Measurements from ENCODE around the gene C16orf95. TPM values are rescaled to one million over a fixed set of nuclear protein-coding genes. Genes with fewer than 3 reads are reported as not detected.
"Not testable (repeated sequence)": the region's sequence is repeated elsewhere in the genome, so short reads cannot be mapped to it uniquely, and the experiment has no call there.

C16orf95 gene
- total and polyA plus RNA-seq, 12 donors, result 1.7 to 5.1 (median 3.7) TPM

- WGBS, 2 donors, result 90 to 92% methylated on average over 13 of the region's 13 CpGs
- Histone ChIP-seq H3K9me3 (no peaks in the 10 kb centered on the region), H3K27ac (peak overlapping the region in 5 of 10 donors; percentile 10 to 83 (median 62)), H3K36me3 (peaks cover 0 to 43% (median 6%) of the 10 kb centered on the region in 9 donors), H3K4me3 (no peak overlapping the region), H3K27me3 (peaks cover 0 to 60% (median 0%) of the 10 kb centered on the region in 7 donors), H3K4me1 (peaks cover 13 to 70% (median 58%) of the 10 kb centered on the region in 9 donors)
- intact Hi-C loops (cut with DNase I), result loop anchor here in 1 of 10 donors (5.0 kb wide), 1 partner anchor 38 kb away; no protein-coding TSS in a partner anchor
- ATAC-seq (no peak), DNase-seq (no peak)
- TF ChIP-seq, protein P1, sequence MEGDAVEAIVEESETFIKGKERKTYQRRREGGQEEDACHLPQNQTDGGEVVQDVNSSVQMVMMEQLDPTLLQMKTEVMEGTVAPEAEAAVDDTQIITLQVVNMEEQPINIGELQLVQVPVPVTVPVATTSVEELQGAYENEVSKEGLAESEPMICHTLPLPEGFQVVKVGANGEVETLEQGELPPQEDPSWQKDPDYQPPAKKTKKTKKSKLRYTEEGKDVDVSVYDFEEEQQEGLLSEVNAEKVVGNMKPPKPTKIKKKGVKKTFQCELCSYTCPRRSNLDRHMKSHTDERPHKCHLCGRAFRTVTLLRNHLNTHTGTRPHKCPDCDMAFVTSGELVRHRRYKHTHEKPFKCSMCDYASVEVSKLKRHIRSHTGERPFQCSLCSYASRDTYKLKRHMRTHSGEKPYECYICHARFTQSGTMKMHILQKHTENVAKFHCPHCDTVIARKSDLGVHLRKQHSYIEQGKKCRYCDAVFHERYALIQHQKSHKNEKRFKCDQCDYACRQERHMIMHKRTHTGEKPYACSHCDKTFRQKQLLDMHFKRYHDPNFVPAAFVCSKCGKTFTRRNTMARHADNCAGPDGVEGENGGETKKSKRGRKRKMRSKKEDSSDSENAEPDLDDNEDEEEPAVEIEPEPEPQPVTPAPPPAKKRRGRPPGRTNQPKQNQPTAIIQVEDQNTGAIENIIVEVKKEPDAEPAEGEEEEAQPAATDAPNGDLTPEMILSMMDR (IDR thresholded peaks at IDR 0.05), result no peak
These were observed 48.0 kb upstream of the C16orf95 start for GRCh38 chr16:87365021-87365713.

DNA sequence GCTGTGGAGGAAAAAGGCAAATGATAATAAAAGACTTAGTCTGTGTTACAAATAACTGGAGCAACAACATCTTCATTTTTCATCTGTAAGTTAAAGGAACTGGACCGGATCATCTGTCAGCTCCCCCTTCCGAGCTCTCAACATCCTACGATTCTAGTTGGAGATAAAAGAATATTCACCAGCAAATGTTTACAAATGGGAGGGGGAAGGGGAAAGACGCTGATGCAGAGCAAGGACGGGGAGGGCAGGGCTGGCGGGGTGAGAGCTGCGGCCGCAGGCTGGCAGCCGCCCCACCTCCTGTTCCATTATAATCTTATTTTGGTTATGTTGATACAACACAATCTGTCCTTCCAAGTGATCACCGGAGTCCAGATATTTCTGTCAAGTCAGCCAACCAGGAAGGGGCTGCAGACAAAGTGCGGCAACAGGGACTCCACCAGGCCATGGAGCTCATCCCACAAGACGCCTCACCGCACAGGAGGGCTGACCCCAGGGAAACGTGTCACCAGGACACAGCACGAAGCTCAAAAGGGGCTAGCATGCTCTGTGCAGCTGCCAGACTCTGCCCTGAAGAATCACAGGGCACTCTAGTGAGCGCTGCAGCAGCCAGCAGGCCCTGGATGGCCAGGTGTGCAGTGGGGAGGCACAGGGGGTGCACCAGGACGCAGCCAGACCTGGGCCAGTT lies 46.7 kb upstream of the C16orf95 start:
- peak overlapping the region; percentile 59 to 93 (median 80) for H3K27ac ChIP-seq

DNA sequence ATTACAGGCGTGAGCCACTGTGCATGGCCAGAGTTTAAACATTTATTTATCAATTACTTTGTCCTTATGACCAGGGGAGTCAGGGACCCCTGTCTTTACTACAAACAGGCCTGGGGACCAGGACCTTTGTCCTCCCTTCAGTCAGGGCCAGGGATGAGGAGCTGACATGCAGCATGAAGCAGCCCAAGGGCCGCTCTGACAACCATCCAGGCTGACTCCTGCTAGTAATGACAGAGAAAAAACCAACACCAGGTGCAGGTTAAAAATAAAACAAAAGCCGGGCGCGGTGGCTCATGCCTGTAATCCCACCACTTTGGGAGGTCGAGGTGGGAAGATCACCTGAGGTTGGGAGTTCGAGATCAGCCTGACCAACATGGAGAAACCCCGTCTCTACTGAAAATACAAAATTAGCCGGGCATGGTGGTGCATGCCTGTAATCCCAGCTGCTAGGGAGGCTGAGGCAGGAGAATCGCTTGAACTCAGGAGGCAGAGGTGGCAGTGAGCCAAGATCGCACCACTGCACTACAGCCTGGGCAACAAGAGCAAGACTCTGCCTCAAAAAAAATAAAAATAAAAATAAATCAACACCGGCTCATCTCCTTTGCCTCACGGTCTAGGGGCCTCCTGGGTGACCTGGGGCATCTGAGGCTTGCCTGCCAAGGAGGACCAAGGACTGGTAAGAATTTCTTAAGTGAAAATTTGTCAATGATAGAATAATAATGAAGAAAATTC lies 45.8 kb upstream of the C16orf95 start:
- Histone ChIP-seq H3K27ac (peak overlapping the region; percentile 2 to 83 (median 78)), H3K27me3 (peaks cover 0 to 49% (median 0%) of the 10 kb centered on the region in 7 donors), H3K4me1 (peaks cover 13 to 52% (median 38%) of the 10 kb centered on the region in 9 donors), H3K36me3 (peaks cover 0 to 65% (median 27%) of the 10 kb centered on the region in 9 donors)
- intact Hi-C loops (cut with DNase I); H3K4me3 ChIP-seq; ATAC-seq; DNase-seq; H3K9me3 ChIP-seq: not testable (repeated sequence)
- 72 to 74% methylated on average over 13 of the region's 13 CpGs for WGBS, 2 donors

More for the DNA sequence above, 46.7 kb upstream of the C16orf95 start:
- DNase-seq, result peak; percentile 44 to 58
- Histone ChIP-seq H3K27me3 (peaks cover 0 to 49% (median 0%) of the 10 kb centered on the region in 7 donors), H3K4me3 (peak overlapping the region in 3 of 10 donors; percentile 2 to 36 (median 19)), H3K36me3 (peaks cover 0 to 56% (median 18%) of the 10 kb centered on the region in 9 donors), H3K9me3 (no peaks in the 10 kb centered on the region), H3K4me1 (peaks cover 13 to 62% (median 45%) of the 10 kb centered on the region in 9 donors)
- TF ChIP-seq, protein P1 (IDR thresholded peaks at IDR 0.05), result no peak
- WGBS, 2 donors, result 22 to 26% methylated on average over 17 of the region's 17 CpGs
- peak; percentile 72 to 92 (median 84) for ATAC-seq
- intact Hi-C loops (cut with DNase I), result no loop called here

DNA sequence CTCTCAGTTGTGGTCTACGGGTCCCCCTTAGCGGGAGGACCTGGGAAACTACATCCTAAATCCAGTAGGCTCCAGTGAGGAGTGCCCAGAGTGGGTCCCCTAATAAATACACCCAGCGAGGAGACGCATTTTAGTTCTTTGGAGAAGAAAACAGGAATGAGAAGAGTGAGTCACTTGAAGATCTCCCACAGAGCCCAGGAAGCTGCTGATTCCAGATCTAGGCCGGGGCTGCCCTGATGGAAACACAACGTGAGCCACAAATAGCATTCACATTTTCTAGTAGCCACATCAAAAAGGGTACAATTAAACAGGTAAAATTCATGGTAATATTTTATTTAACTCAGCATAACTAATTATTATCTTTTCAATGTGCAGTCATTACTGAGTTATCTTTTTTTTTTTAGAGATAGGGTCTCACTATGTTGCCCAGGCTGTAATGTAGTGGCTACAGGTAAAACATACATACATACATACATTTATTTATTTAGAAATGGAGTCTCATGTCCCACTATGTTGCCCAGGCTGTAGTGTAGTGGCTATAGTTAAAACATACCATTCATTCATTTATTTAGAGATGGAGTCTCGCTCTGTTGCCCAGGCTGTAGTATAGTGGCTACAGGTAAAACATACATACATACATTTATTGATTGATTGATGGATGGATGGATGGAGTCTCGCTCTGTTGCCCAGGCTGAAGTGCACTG lies 44.9 kb upstream of the C16orf95 start:
- no peak for ATAC-seq
- intact Hi-C loops (cut with DNase I), result no loop called here
- TF ChIP-seq, protein P1 (IDR thresholded peaks at IDR 0.05), result no peak
- peak overlapping the region in 4 of 10 donors; percentile 10 to 83 (median 80) for H3K27ac ChIP-seq
- DNase-seq, result no peak
- H3K4me1 ChIP-seq, result peaks cover 13 to 43% (median 32%) of the 10 kb centered on the region in 9 donors
- 95 to 99% methylated on average over 8 of the region's 8 CpGs for WGBS, 2 donors
- H3K27me3 ChIP-seq, result peaks cover 0 to 41% (median 0%) of the 10 kb centered on the region in 7 donors
- H3K9me3 ChIP-seq, result no peaks in the 10 kb centered on the region
- peaks cover 0 to 72% (median 36%) of the 10 kb centered on the region in 9 donors for H3K36me3 ChIP-seq
- no peak overlapping the region for H3K4me3 ChIP-seq

Measured in heart right ventricle (tissue), 16 donors.